Measurements from ENCODE around the gene L3MBTL3.

- no peak for TF ChIP-seq POLR2A (IDR thresholded peaks at IDR 0.05)
- TF ChIP-seq POLR2AphosphoS5 (IDR thresholded peaks at IDR 0.05): no peak
- TF ChIP-seq CTCF (IDR thresholded peaks at IDR 0.05): no peak
Measured at GRCh38 chr6:130034378-130035146, 16.2 kb downstream of the L3MBTL3 start.
